K562 (cell line): ENCODE results near the gene SLC13A4. TPM values are rescaled to one million over a fixed set of nuclear protein-coding genes. Genes with fewer than 3 reads are reported as not detected.

Experiments
- ATAC-seq: fragments of 200-7000 bp; cut with Tn5 transposase; 3 replicates; pipeline ENCODE4 v1.9.1; 2020; ENCODE audit warnings: moderate library complexity
- BruUV-seq: library from RNA; stranded (reverse); fragments of 400-500 nt; replicated peaks from 2 replicates; lab custom pipeline; 2021; lab: Mats Ljungman, UMichigan
- CTCF ChIA-PET: fragments of 300-600 bp; formaldehyde crosslinking; extraction: SDS; loops from one replicate; lab custom pipeline; 2021; ENCODE audit warnings: low intra/inter-chr PET ratio; lab: Yijun Ruan, JAX
- POLR2A ChIA-PET: fragments of 300-600, 350-650 bp; sonication (Branson Sonifier 250); formaldehyde crosslinking; extraction: SDS; loops from one replicate; lab custom pipeline; 2021; ENCODE audit warnings: antibody characterized with exemption, inconsistent platforms; lab: Yijun Ruan, JAX
- DNase-seq, 4 experiments: peaks; one replicate each; pipeline versions ENCODE4 v3.0.0 to v3.0.0-alpha.2; 2011 to 2018; ENCODE audit warnings: low spot score in 3 of 4, mixed read lengths in 3 of 4; ENCODE audit errors: extremely low read depth in 1 of 4
- FAIRE-seq: peaks from 2 replicates; lab custom pipeline; 2011; peaks lifted over from hg19 to GRCh38; lab: Jason Lieb, UNC
- H2AFZ ChIP-seq: 2 replicates; pipeline ENCODE4 v1.6.0; 2011; ENCODE audit warnings: low read depth, low read length, control low read depth, inconsistent platforms
- H3K27ac ChIP-seq: fragments of 200-600 bp; 3 replicates; pipeline ENCODE4 v1.8.0; 2011; ENCODE audit warnings: low read depth, mild to moderate bottlenecking, control low read depth, inconsistent platforms, low read length, moderate library complexity, mixed read lengths; ENCODE audit errors: extremely low read depth
- H3K27me3 ChIP-seq, 2 experiments: fragments of 300-600 bp in 1 of 2; 2 replicates in 1 of 2; 3 replicates in 1 of 2; pipeline versions ENCODE4 v1.6.0 to v1.8.0; 2011; ENCODE audit warnings: inconsistent platforms in 2 of 2, low read length in 2 of 2, mild to moderate bottlenecking in 1 of 2, mixed read lengths in 1 of 2, moderate library complexity in 1 of 2; ENCODE audit not compliant: control insufficient read depth in 2 of 2, insufficient read depth in 2 of 2
- H3K36me3 ChIP-seq: fragments of 300-600 bp; 3 replicates; pipeline ENCODE4 v1.8.0; 2011; ENCODE audit warnings: mild to moderate bottlenecking, low read length, inconsistent platforms; ENCODE audit not compliant: control insufficient read depth, insufficient read depth
- H3K4me1 ChIP-seq, 2 experiments: fragments of 200-600 bp in 1 of 2; replicated peaks in 1 of 2; 2 replicates in 1 of 2; 3 replicates in 1 of 2; pipeline versions ENCODE4 v1.5.1 to v1.8.0; 2011; ENCODE audit warnings: inconsistent platforms in 2 of 2, low read length in 2 of 2, mild to moderate bottlenecking in 1 of 2, mixed read lengths in 1 of 2, moderate library complexity in 1 of 2; ENCODE audit not compliant: control insufficient read depth in 2 of 2, insufficient read depth in 2 of 2
- H3K4me2 ChIP-seq: 2 replicates; pipeline ENCODE4 v1.6.1; 2011; ENCODE audit warnings: low read length, control low read depth, inconsistent platforms, mixed read lengths; ENCODE audit not compliant: insufficient read depth
- H3K4me3 ChIP-seq: fragments of 200-600 bp; sonication (generic), shearing (Covaris generic); 2 replicates; pipeline ENCODE4 v1.5.1; 2016; ENCODE audit warnings: control low read depth, inconsistent platforms
- H3K79me2 ChIP-seq: fragments of 200-600 bp; 3 replicates; pipeline ENCODE4 v1.8.0; 2011; ENCODE audit warnings: low read length, inconsistent platforms; ENCODE audit not compliant: control insufficient read depth, insufficient read depth
- H3K9ac ChIP-seq, 2 experiments: 2 replicates each; pipeline versions ENCODE4 v1.6.0 to v1.6.1; 2011; ENCODE audit warnings: low read depth in 2 of 2, low read length in 2 of 2, control low read depth in 1 of 2, inconsistent platforms in 1 of 2, mild to moderate bottlenecking in 1 of 2, mixed read lengths in 1 of 2; ENCODE audit not compliant: insufficient read depth in 1 of 2
- H3K9me1 ChIP-seq: one replicate; pipeline ENCODE4 v1.6.0; 2011; ENCODE audit warnings: inconsistent platforms, mild to moderate bottlenecking, low read length, moderate library complexity; ENCODE audit not compliant: control insufficient read depth, insufficient read depth
- H3K9me3 ChIP-seq: replicated peaks from 2 replicates; pipeline ENCODE4 v1.5.1; 2011; ENCODE audit warnings: low read depth, low read length, inconsistent platforms; ENCODE audit not compliant: control insufficient read depth, insufficient read depth
- H4K20me1 ChIP-seq: replicated peaks from 2 replicates; pipeline ENCODE4 v1.6.1; 2011; ENCODE audit warnings: low read length, inconsistent platforms, mixed read lengths; ENCODE audit not compliant: control insufficient read depth, insufficient read depth
- CXXC5 ChIP-seq: fragments of 250-450 bp; sonication (Bioruptor Pico); IDR thresholded peaks from 2 replicates; pipeline ENCODE4 v1.8.0; 2022; ENCODE audit warnings: inconsistent platforms, mild to moderate bottlenecking, moderate library complexity
- HEY1 ChIP-seq: fragments of 250-450 bp; sonication (Bioruptor Pico); IDR thresholded peaks from 2 replicates; pipeline ENCODE4 v1.5.0; 2020; ENCODE audit warnings: mild to moderate bottlenecking, moderate library complexity, borderline replicate concordance
- JUNB ChIP-seq: fragments of 450-650 bp; formaldehyde crosslinking; conservative IDR thresholded peaks from 2 replicates; pipeline ENCODE4 v1.4.0; 2020; ENCODE audit warnings: mild to moderate bottlenecking
- MIER1 ChIP-seq: fragments of 450-650 bp; IDR thresholded peaks from 2 replicates; pipeline ENCODE4 v1.6.1; 2016; ENCODE audit warnings: antibody characterized with exemption, mild to moderate bottlenecking, low read depth
- PCBP1 ChIP-seq: fragments of 200-400 bp; formaldehyde crosslinking; IDR thresholded peaks from 2 replicates; pipeline ENCODE4 v1.6.1; 2018; ENCODE audit warnings: mild to moderate bottlenecking, low read depth, low read length; ENCODE audit not compliant: poor library complexity, severe bottlenecking
- PHF20 ChIP-seq: fragments of 450-650 bp; IDR thresholded peaks from 2 replicates; pipeline ENCODE4 v1.6.1; 2018; ENCODE audit not compliant: partially characterized antibody
- RCOR1 ChIP-seq, 2 experiments: IDR thresholded peaks; 2 replicates each; pipeline ENCODE4 v1.6.1; 2012; ENCODE audit warnings: low read depth in 2 of 2, low read length in 2 of 2, borderline replicate concordance in 1 of 2, improper control_type of control experiment in 1 of 2
- ZFX ChIP-seq: sonication (generic); formaldehyde crosslinking; IDR thresholded peaks from 2 replicates; pipeline ENCODE4 v1.8.0; 2022; ENCODE audit warnings: mild to moderate bottlenecking, missing genetic modification reagents, moderate library complexity
- ZNF589 ChIP-seq: fragments of 200-800 bp; sonication (Bioruptor generic); IDR thresholded peaks from 2 replicates; pipeline ENCODE4 v1.6.1; 2016; ENCODE audit warnings: low read depth, missing genetic modification characterization, missing compliant biosample characterization
- WGBS: fragments of 100-300 bp; shearing (Covaris generic); methylation state at CpG from one replicate; pipeline ENCODE4 v1.1.6; 2016; ENCODE audit warnings: low coverage, mixed read lengths; ENCODE audit not compliant: insufficient coverage; ENCODE audit errors: missing lambda C conversion rate; 5-methylcytosine and 5-hydroxymethylcytosine counted together
- in situ Hi-C: fragments of 300-500 bp; cut with MboI; formaldehyde crosslinking; loops from 4 replicates; pipeline ENCODE4 v1.15.0; 2018; ENCODE audit warnings: inconsistent platforms, mixed read lengths
- intact Hi-C: fragments of 100-400 bp; cut with micrococcal nuclease; formaldehyde crosslinking; loops from 2 replicates; pipeline ENCODE4 v1.14.2; 2022
- polyA plus RNA-seq, 8 experiments: library from polyadenylated mRNA; depleted of rRNA in 4 of 8; stranded (reverse) in 5 of 8; unstranded in 3 of 8; fragments of >200 nt; fragmentation: Nextera tagmentation in 2 of 8; fragmentation: Illumina TruSeq in 1 of 8; extraction: Ambion mirVana in 2 of 8; extraction: Trizol in 1 of 8; gene quantifications; 2 replicates each; pipeline versions ENCODE4 v1.2.1 to v1.2.3, GENCODE V29; 2011 to 2014; ENCODE audit warnings: inconsistent platforms in 1 of 8, missing spikeins in 1 of 8
- total RNA-seq, 7 experiments: library from RNA; depleted of rRNA in 6 of 7; stranded (reverse); fragments of >200 nt in 6 of 7; fragmentation: Illumina TruSeq in 2 of 7; extraction: Trizol in 2 of 7; gene quantifications; 2 replicates each; pipeline versions ENCODE4 v1.2.1 to v1.2.3, GENCODE V29; 2011 to 2021; ENCODE audit warnings: low replicate concordance in 1 of 7
- TF ChIP-seq, protein P1 (sequence below): fragments of 450-650 bp; formaldehyde crosslinking; IDR thresholded peaks from 2 replicates; pipeline ENCODE4 v1.4.0; 2022; ENCODE audit warnings: mild to moderate bottlenecking, moderate library complexity

The SLC13A4 gene
- total and polyA plus RNA-seq, 9 of the 15 experiments (the other 6 are each of a cell fraction or from before 2014, with no cell fraction given), result 0.11 to 1.0 (median 0.36) TPM

DNA sequence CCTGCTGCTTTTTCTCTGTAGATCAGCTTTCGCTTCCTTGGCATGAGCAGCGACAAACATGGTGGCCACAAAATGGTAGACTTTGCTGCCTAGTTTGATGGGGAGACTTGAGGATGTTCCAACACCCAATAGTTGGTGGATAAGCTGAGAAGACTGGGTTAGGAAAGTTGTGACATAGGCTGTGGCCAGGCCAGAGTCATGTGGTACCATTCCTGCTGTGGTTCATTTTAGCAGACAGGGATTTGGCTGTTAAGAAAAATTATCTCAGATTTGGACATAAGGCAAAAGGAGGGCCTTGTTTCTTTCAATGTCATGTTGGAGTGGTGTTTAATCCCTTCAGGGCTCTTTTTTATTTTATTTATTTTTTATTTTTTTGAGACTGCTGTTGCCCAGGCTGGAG is 47.2 kb upstream of the SLC13A4 start:
- FAIRE-seq (no peak), DNase-seq (no peak), ATAC-seq (no peak)
- intact Hi-C loops, result no loop called here
- in situ Hi-C loops, result no loop called here
- Histone ChIP-seq H3K4me2 (no peak overlapping the region), H3K79me2 (no peaks in the 10 kb centered on the region), H3K36me3 (no peaks in the 10 kb centered on the region), H3K27me3 (peaks cover 0 to 4% of the 10 kb centered on the region in 2 experiments; a peak in 2 of 5 replicates), H3K4me3 (no peak overlapping the region), H4K20me1 (no peaks in the 10 kb centered on the region; the same call in 1 of the 2 replicates), H2AFZ (no peak overlapping the region), H3K9ac (no peak overlapping the region), H3K9me3 (peaks cover 2% of the 10 kb centered on the region; the same call in 1 of the 2 replicates), H3K9me1 (no peaks in the 10 kb centered on the region), H3K4me1 (0 out of 5 replicates have a peak, but pooled peaks cover 0 to 9% of the 10 kb centered on the region in 2 experiments), H3K27ac (no peak overlapping the region)
- TF ChIP-seq ZFX (CRISPR knock-in tag) (0 out of 2 replicates have a peak, but pooled peaks have one; percentile 20), PHF20 (no peak)
- 69% methylated on average over 2 of the region's 2 CpGs for WGBS
- no TSS peak for BruUV-seq
- POLR2A ChIA-PET, result no interaction called here
- CTCF ChIA-PET, result no interaction called here

DNA sequence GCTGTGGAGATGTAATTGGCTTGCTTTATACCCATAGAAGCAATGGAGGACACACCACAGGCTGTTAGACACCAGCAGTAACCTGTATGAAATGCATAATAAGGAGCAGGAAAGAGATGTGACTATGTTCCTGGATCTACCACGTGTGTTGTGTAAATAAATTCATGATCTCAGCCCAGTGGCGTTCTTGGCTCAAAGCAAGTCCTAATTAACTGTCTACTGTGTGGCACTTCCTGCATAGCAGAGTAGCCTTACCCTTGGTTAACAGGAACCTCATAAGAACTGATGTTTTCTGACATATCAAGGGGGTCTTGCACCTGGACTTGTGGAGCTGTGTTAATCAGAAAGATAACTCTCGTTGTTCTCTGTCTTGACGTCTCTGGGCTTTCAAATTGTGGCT is 46.3 kb upstream of the SLC13A4 start:
- no peak overlapping the region for H3K4me2 ChIP-seq
- H3K27me3 ChIP-seq, result peaks cover 7 to 12% of the 10 kb centered on the region in 2 experiments; a peak in 3 of 5 replicates
- intact Hi-C loops (no loop called here), in situ Hi-C loops (no loop called here)
- H2AFZ ChIP-seq, result no peak overlapping the region
- H3K36me3 ChIP-seq, result no peaks in the 10 kb centered on the region
- 4% methylated on average over 4 of the region's 4 CpGs for WGBS
- no TSS peak for BruUV-seq
- DNase-seq, result no peak
- ChIA-PET POLR2A (interaction anchor here (0.7 to 1.4 kb wide), 3 partner anchors 11 to 32 kb away, joined by 3 to 6 read pairs (median 3); no protein-coding TSS in a partner anchor), CTCF (no interaction called here)
- 0 out of 5 replicates have a peak, but pooled peaks cover 0 to 9% of the 10 kb centered on the region in 2 experiments for H3K4me1 ChIP-seq
- no peaks in the 10 kb centered on the region; the same call in 1 of the 2 replicates for H4K20me1 ChIP-seq
- no peak overlapping the region for H3K9ac ChIP-seq
- TF ChIP-seq JUNB (CRISPR knock-in tag), result no peak
- TF ChIP-seq ZNF589 (CRISPR knock-in tag), result no peak
- no peak for TF ChIP-seq RCOR1 (IDR thresholded peaks at IDR 0.05; ENCODE audit: borderline replicate concordance in 1 of 2, low read depth in 2 of 2, low read length in 2 of 2)
- TF ChIP-seq HEY1, result no peak
- TF ChIP-seq CXXC5 (CRISPR knock-in tag), result no peak
- TF ChIP-seq, protein P1, sequence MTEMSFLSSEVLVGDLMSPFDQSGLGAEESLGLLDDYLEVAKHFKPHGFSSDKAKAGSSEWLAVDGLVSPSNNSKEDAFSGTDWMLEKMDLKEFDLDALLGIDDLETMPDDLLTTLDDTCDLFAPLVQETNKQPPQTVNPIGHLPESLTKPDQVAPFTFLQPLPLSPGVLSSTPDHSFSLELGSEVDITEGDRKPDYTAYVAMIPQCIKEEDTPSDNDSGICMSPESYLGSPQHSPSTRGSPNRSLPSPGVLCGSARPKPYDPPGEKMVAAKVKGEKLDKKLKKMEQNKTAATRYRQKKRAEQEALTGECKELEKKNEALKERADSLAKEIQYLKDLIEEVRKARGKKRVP (CRISPR knock-in tag), result no peak
- TF ChIP-seq PCBP1, result no peak
- no peak for TF ChIP-seq MIER1
- H3K27ac ChIP-seq, result no peak overlapping the region
- peaks cover 2% of the 10 kb centered on the region; the same call in 1 of the 2 replicates for H3K9me3 ChIP-seq
- H3K4me3 ChIP-seq, result no peak overlapping the region
- FAIRE-seq, result no peak
- ATAC-seq, result no peak; the same call in 2 of the 3 replicates
- H3K79me2 ChIP-seq, result no peaks in the 10 kb centered on the region
- H3K9me1 ChIP-seq, result no peaks in the 10 kb centered on the region
